Right hindlimb (tissue), 1 donor: ENCODE data around the gene MFN2.

Experiments used
- DNase-seq: peaks from one replicate; pipeline ENCODE4 v3.0.0-alpha.2; 2018

MFN2 gene

DNA sequence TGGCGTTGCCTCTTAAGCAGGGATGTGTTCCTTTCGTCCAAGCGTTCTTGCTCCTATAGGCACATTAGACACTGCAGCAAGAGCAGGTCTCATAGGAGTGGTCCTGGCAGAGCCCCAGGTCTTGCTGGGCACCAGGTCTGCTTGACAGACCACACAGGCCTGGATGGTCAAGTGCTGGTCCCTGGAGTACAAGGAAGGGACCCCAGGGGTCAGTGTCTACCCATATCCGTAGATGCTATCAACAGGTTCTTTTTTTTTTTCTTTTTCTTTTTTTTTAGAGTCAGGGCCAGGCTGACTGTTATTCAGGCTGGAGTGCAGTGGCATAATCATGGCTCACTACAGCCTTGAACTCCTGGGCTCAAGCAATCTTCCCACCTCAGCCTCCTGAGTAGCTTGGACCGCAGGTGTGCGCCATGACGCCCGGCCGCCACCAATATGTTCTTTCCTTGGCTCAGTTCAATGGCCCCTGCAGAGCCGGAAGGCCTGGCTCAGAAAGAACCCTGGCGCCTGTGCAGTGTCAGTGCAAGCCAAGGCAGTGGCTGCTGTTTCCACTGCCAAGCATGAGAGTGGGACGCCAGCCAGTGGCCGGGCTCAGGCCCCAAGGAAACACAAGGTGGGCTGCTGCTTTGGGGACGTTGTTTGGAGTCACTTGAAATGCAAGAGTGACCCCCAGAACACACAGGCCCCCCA lies 72.9 kb downstream of the MFN2 start:
- DNase-seq: peak; percentile 67

DNA sequence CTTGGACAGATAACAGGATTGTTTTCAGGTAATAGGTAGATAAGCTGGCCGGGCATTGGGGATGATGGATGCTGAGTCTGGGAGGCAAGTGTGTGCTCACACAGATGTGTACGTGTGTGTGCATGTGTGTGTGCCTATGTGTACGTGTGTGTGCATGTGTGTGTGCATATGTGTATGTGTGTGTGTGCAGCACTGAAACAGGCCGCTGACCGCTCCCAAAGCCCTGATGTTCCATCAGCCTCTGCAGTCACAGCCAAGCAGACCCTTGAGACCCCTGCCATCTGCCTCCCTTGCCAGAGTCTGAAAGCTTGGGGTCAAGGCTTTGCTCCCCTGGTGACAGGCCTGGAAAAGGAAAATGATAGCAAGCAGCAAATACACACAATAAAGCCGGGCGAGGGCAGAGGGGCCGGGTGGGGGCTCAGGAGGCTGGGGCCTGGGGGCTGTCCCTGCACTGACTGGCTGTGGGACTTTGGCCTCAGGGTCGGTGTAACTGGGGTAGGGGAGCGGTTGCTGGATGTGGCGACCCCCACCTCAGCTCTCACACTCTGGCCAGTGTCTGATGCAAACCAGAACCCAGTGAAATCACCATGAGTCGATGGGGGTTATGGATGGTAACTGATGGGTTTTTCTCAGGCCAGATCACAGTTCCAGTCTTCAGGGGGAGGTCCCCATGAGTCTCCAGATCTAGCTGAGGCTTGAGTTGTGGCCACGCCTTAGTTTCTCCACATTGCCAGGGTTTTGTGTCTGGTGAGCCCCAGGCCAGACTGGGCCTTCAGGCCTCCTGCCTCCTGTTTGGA lies 73.7 kb downstream of the MFN2 start:
- no peak for DNase-seq

DNA sequence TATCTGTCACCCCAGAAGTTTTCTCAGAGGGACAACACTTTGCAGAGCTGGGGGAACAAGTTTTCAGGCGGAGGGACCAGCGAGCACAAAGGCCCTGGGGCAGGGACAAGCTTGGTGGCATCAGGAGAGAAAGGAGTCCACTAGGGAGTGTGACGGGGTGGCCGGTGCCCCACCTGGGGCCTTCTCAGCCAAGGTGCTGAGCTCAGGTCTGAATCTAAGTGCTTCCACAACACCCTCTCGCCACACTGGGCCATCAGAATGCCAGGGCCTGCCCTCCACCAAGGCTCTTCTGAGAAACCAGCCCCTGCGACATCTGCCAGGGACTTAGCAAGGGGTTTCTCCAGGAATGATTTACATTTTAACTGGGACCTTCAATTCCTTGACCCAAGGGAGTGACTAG lies 75.0 kb downstream of the MFN2 start:
- no peak for DNase-seq

DNA sequence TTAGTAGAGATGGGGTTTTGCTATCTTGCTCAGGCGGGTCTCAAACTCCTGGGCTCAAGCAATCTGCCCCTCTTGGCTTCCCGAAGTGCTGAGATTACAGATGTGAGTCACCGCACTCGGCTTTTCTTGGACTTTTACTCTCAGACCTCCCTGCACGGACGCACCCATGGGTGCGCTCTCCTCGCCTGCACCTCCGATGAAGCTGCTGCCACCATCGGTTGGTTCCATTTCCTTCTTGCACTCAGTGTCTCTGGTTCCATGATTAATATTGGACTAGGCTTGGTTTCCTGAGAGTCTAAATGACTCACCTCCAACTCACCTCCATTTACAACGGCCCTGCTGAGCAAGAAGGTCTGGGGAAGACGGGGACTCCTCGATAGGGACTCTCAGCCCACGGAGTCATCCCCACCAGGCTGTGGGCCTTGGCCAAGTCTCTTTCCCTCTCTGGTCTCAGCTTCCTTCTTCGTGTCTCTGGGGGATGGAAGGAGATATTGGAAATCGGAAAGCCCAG lies 76.1 kb downstream of the MFN2 start:
- DNase-seq: no peak

DNA sequence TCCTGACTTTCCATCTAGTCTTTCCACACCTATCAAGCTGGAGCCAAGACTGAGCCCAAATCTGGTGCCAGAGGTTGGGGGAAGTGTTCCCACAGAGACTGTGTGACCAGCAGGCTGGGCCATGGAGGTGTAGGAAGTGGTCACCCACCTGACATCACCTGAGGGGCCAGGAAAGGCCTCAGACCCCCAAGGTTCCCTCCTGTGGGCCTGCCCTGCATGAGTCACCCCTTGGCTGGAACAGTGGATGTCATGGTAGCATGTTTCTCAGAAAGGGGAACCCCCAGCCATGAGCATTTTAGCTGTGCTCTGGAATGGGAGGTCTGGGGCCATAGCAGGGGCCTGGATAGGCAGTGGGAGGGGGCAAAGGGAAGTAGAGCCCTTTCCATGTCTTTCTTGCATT lies 77.1 kb downstream of the MFN2 start:
- no peak for DNase-seq

DNA sequence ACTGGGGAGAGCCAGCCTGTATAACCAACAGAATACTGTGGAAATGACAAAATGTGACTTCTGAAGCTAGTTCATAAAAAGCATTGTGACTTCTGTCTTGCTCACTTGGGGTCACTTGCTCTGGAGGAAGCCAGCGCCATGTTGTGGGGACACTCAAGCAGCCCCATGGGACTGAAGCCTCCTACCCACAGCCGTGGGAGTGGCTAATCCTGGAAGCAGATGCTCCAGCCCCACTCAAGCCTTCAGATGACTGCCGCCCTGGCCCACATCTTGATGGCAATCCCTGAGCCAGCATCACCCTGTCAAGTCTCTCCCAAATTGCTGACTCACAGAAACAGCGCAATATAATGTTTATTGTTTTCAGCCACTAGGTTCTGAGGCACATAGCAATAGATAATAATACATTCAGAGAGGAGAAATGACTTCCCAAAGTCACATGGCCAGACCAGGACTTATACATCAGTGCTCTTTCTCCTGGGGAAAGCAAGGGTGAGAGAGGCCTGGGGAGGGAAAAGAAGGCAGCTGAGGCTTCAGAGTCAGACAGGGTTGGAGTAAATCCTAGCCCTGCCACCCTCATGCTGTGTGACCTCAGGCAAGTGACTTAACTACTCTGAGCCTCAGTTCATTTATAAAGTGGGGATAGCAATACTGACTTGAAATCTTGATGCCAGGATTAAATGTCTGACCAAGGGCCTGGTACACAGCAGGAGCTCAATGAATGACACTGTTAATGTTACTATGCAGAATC lies 77.9 kb downstream of the MFN2 start:
- DNase-seq: no peak

DNA sequence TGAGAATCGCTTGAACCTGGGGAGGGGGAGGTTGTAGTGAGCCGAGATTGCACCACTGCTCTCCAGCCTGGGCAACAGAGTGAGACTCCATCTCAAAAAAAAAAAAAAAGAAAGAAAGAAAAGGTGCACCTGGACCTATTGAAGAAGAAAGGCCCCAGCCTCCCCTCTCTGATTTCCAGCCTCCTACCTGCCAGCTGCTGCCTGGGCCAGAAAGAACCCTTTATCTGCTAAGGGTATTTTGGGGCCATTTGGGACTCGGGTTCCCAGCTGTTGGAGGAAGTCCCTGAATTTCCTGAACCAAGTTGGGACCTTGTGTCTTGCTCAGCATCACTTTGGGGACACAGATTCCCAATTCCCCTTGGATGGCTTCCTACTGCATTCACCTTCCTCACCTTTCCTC lies 79.0 kb downstream of the MFN2 start:
- no peak for DNase-seq

DNA sequence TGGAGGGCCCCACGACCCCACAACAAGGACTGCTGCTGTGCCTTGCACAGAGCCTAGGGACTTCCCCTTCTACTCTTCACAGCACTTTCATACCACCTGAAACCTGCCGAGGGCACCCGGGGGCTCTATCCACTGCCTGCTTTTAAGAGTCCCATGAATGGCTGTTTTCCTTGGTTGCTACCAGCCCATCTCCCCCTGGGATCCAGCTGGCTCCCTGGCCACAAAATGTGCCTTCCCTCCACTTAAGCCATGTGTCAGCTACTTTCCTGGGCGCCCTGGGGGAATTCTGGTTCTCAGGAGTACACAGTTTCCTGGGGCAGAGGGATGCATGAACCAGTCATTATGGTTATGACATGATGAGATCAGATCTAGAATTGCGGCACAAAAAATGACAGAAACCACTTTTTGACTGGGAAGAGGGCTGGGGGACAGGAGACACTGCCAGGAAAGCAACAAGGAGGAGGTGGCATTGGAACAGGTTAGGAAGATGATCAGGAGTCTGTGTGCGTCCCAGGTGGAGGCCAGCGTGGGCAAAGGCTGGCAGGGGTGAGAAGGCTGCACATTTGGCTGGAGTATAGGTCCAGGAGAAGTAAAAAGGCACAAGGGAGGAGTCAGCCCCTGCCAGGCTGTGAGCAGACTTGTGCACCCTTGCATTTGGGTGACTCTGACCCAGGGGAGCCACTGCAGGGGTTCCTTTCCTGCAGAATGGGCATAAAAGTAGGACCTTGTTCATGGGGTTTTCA lies 79.6 kb downstream of the MFN2 start:
- DNase-seq: no peak

DNA sequence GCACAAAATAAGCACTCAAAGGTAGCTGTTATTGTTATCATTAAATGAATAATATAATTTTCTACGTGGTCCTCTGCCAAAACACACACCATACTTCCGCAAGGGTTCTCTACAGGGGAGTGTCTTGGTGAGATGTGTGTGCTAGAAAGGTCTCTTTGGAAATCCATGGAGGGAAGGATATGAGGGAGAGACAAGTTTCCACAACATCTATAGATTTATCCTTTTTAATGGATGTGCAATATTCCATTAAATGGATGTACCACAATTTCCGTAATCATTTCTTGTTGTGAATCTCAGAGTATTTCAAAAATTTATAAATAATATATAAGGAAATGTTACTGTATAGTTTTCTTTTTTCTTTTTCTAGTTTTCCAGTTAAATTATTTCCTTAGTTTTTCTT lies 80.3 kb downstream of the MFN2 start:
- no peak for DNase-seq
